Brain microvascular endothelial cell (primary cell): ENCODE results near the gene MAD1L1.

Source experiments
- DNase-seq: peaks from one replicate; pipeline ENCODE4 v3.0.0-alpha.2; 2020
- H3K27ac ChIP-seq: fragments of 250-450 bp; sonication (Bioruptor Pico); 2 replicates; pipeline ENCODE4 v1.5.1; 2020; ENCODE audit warnings: mild to moderate bottlenecking, moderate library complexity
- H3K27me3 ChIP-seq: fragments of 250-450 bp; sonication (Bioruptor Pico); replicated peaks from 2 replicates; pipeline ENCODE4 v1.5.1; 2020; ENCODE audit warnings: mild to moderate bottlenecking
- H3K36me3 ChIP-seq: fragments of 250-450 bp; sonication (Bioruptor Pico); replicated peaks from 2 replicates; pipeline ENCODE4 v1.5.1; 2020; ENCODE audit warnings: mild to moderate bottlenecking
- H3K4me3 ChIP-seq: 2 replicates; pipeline ENCODE4 v1.5.1; 2011; ENCODE audit warnings: low read depth, mild to moderate bottlenecking, control low read depth, low read length, moderate library complexity
- in situ Hi-C: cut with HindIII; loops from 2 replicates; pipeline ENCODE4 v1.10.0; 2017; ENCODE audit warnings: low sequenced_read_pairs, low pct_ligation_motif_present
- TF ChIP-seq, protein P1 (sequence below): IDR thresholded peaks from 2 replicates; pipeline ENCODE4 v1.5.1; 2011; ENCODE audit warnings: low read depth, mild to moderate bottlenecking, moderate library complexity, low read length, control low read depth, inconsistent platforms; ENCODE audit errors: missing control alignments

Gene MAD1L1

GRCh38 chr7:2143450-2143849, 89.3 kb downstream of the MAD1L1 start:
- Histone ChIP-seq H3K36me3 (peaks cover 10% of the 10 kb centered on the region), H3K27me3 (no peaks in the 10 kb centered on the region), H3K4me3 (no peak overlapping the region), H3K27ac (no peak overlapping the region)
- TF ChIP-seq, protein P1, sequence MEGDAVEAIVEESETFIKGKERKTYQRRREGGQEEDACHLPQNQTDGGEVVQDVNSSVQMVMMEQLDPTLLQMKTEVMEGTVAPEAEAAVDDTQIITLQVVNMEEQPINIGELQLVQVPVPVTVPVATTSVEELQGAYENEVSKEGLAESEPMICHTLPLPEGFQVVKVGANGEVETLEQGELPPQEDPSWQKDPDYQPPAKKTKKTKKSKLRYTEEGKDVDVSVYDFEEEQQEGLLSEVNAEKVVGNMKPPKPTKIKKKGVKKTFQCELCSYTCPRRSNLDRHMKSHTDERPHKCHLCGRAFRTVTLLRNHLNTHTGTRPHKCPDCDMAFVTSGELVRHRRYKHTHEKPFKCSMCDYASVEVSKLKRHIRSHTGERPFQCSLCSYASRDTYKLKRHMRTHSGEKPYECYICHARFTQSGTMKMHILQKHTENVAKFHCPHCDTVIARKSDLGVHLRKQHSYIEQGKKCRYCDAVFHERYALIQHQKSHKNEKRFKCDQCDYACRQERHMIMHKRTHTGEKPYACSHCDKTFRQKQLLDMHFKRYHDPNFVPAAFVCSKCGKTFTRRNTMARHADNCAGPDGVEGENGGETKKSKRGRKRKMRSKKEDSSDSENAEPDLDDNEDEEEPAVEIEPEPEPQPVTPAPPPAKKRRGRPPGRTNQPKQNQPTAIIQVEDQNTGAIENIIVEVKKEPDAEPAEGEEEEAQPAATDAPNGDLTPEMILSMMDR: no peak
- in situ Hi-C loops: no loop called here
- no peak for DNase-seq

GRCh38 chr7:2142386-2142785, 90.4 kb downstream of the MAD1L1 start:
- in situ Hi-C loops: no loop called here
- DNase-seq: no peak
- TF ChIP-seq, protein P1: no peak
- no peaks in the 10 kb centered on the region for H3K27me3 ChIP-seq
- H3K36me3 ChIP-seq: peaks cover 10% of the 10 kb centered on the region
- no peak overlapping the region for H3K27ac ChIP-seq
- H3K4me3 ChIP-seq: no peak overlapping the region

DNA sequence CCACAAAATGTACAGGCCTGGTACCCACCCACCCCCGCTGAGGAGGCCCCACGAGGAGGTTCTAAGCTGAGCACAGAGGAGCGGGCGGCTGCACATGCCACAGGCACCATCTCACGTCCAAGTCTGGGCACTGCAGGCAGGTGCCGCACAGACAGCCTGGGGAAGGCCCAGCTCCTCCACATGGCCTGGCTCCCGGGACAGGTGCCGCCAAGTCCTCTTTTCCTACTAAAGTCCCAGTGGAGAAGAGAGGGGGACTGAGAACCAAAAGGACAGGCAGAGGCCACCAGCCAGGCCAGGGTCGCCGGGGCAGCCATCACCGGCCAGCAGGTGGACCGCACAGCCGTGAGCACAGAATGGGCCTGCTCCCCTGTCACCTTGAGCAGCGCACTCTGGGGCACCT, 91.1 kb downstream of the MAD1L1 start:
- Histone ChIP-seq H3K4me3 (no peak overlapping the region), H3K27me3 (no peaks in the 10 kb centered on the region), H3K36me3 (peaks cover 10% of the 10 kb centered on the region), H3K27ac (no peak overlapping the region)
- in situ Hi-C loops: no loop called here
- DNase-seq: no peak
- TF ChIP-seq, protein P1: no peak

DNA sequence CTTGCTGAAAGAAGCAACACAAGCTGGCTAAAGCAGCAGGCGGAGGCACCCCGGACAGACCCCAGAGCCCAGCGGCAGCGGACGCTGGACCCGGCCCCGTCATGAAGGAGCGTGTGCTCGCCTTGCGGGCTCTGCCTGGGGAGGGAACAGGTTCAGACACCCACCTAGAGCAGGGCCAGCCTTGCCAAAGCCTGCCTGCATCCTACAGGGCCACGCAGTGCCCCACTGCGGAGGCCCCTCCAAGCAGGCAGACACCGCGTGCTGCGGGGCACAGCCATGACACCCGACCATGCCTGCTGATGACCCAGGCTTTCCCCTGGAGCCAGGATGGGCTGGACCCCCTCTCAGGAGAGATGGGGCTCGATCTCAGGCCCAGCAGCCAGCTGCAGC, 91.7 kb downstream of the MAD1L1 start:
- in situ Hi-C loops: no loop called here
- Histone ChIP-seq H3K36me3 (peaks cover 10% of the 10 kb centered on the region), H3K27me3 (no peaks in the 10 kb centered on the region), H3K4me3 (no peak overlapping the region), H3K27ac (no peak overlapping the region)
- no peak for DNase-seq
- TF ChIP-seq, protein P1: no peak

DNA sequence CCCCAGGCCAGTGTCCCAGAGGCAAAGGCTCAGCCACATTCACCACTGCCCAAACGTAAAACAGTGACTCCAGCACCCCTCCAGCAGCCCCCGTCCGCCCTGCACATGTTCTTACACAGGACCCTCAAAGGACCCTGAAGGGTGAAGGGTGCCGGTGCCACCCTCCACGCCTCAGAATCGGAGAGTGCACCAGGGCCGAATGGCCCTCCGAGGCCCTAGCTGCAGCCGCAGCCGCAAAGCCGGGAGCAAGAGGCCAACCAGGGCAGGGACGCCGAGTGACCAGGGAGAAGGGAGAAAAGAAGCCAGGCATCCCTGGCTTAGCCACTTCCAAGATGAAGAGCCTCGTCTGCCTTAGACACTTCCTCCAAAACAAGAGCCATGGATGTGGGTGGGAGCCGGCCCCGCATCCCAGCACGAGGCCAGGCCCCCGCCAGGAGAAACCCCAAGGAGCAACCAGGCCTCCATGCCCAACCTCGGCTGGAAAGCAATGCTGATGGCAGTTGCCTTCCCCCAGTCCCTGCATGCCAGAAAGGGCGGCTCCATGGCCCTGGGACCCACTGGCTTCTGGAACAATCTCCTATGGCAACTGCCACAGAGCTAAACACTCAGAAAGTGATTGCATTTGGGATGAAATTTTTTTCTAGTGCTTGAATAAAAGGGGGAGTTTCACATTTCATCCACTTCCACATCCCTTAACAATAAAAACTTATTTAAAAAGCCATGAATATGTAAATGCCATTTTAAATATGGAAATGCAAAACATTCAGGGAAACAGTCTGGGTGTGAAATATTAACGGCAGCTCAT, 92.3 kb downstream of the MAD1L1 start:
- no peak for DNase-seq
- no peak overlapping the region for H3K27ac ChIP-seq
- in situ Hi-C loops: no loop called here
- peaks cover 4% of the 10 kb centered on the region for H3K36me3 ChIP-seq
- TF ChIP-seq, protein P1: no peak
- no peak overlapping the region for H3K4me3 ChIP-seq
- no peaks in the 10 kb centered on the region for H3K27me3 ChIP-seq
